ENCODE data around the gene ABCB8.

DNA sequence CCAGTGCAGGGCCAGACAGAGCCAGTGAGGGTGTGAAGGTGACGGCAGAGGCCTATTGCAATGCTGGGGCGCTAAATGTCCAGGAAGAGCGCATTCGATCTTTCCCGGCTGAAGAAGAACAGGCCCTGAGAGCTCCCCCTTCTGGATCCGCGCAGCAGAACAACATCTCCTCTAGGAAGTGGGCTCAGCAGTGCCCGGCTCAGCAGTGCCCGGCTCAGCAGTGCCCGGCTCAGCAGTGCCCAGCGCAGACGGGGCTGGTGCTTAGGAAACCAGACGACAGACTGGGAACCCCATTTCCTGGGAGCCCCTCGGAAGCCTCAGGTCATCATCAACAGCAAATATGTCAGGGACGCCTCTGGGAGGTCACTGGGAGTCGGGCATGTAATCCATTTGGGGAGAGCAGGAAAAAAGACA, 42.1 kb upstream of the ABCB8 start:
- TF ChIP-seq, protein P1, sequence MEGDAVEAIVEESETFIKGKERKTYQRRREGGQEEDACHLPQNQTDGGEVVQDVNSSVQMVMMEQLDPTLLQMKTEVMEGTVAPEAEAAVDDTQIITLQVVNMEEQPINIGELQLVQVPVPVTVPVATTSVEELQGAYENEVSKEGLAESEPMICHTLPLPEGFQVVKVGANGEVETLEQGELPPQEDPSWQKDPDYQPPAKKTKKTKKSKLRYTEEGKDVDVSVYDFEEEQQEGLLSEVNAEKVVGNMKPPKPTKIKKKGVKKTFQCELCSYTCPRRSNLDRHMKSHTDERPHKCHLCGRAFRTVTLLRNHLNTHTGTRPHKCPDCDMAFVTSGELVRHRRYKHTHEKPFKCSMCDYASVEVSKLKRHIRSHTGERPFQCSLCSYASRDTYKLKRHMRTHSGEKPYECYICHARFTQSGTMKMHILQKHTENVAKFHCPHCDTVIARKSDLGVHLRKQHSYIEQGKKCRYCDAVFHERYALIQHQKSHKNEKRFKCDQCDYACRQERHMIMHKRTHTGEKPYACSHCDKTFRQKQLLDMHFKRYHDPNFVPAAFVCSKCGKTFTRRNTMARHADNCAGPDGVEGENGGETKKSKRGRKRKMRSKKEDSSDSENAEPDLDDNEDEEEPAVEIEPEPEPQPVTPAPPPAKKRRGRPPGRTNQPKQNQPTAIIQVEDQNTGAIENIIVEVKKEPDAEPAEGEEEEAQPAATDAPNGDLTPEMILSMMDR (IDR thresholded peaks at IDR 0.05) = no peak
- TF ChIP-seq POLR2A (IDR thresholded peaks at IDR 0.05) = no peak
